Fibroblast of gingiva (primary cell): Measurements from ENCODE around the gene TNFAIP2.

ENCODE experiments used
- DNase-seq: peaks from one replicate; pipeline ENCODE4 v3.0.0-alpha.2; 2011; ENCODE audit warnings: low read depth

The TNFAIP2 gene

DNA sequence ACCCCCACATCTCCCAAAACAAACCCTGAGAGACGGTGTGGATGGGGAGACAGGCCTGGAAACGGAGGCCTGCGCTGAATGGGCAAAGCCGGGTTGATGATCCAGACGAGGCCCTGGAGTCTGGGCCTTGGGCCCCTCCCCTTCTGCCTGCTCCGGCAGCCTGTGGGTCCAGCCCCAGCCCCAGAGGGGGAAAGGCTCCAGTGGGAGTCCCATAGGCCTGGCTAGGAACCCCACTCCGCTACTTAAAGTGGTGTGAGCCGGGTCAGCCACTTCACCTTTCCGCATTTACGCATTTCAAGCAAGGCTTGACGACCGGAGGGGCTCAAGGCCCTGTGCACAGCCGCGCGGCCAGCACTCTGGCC lies 695 bp upstream of the TNFAIP2 start:
- no peak for DNase-seq

DNA sequence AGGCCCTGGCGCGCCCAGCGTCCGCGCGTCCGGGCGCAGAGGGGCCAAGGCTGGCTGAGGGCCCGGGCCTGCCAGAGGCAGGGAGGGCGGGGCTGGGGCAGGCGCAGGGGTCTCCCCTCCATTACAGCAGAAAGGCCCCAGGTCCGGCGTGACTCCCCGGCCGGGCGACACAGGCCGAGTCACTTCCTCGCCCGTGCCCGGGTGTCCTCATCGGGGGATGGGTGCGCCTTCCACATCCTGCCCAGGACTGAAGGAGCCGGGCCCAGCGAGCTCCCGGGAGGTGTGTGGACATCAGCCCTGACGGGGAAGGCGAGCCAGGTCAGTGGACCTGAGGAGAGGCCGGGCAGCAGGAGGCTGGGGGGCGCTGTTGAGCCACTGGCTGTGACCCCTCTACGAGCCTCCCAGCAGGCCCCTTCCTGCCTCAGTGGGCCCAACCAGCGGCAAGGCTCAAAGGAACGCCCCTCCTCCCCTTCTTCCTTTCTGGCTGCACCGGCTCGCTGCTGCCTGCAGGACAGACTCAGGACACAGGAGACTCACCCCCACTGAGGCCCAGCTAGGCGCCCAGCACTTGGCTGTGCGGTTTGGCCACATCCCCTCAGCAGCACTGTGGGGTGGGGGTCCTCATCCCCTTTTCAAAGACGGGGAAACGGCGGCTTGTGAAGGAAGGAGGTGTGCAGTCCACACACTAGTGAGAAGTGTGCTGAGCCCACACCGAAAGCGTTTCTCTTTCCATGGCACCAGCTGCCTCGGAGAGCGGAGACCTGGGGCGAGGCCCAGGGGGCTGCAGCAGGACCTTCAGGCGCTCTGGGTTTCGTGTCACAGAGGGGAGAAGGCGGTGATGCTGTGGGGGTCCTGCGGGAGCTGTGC lies 606 bp downstream of the TNFAIP2 start:
- DNase-seq, result no peak

DNA sequence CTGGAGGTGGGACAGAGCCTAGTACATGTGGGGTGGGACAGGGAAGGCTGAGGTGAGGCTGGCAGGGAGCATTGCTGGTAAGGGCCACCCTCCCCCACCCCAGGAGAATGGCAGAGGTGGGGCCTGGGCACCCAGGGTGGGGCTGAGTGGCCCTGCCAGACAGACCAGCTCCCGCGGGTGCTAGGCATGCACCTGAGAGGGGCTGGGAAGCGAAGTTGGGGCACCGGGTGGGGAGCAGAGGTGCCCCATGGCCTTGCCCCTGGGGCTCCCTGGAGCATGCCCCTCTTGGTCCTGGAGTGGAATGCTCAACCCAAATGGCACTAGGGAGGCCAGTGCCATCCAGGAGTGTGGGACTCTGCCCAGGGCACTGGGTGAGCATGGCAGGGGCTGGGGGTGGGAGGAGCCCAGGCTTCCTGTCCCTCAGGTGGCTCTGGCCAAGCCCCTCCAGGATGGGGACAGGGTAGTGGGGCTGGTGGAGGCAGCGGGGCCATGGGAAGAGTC lies 1.3 kb downstream of the TNFAIP2 start:
- DNase-seq, result no peak

DNA sequence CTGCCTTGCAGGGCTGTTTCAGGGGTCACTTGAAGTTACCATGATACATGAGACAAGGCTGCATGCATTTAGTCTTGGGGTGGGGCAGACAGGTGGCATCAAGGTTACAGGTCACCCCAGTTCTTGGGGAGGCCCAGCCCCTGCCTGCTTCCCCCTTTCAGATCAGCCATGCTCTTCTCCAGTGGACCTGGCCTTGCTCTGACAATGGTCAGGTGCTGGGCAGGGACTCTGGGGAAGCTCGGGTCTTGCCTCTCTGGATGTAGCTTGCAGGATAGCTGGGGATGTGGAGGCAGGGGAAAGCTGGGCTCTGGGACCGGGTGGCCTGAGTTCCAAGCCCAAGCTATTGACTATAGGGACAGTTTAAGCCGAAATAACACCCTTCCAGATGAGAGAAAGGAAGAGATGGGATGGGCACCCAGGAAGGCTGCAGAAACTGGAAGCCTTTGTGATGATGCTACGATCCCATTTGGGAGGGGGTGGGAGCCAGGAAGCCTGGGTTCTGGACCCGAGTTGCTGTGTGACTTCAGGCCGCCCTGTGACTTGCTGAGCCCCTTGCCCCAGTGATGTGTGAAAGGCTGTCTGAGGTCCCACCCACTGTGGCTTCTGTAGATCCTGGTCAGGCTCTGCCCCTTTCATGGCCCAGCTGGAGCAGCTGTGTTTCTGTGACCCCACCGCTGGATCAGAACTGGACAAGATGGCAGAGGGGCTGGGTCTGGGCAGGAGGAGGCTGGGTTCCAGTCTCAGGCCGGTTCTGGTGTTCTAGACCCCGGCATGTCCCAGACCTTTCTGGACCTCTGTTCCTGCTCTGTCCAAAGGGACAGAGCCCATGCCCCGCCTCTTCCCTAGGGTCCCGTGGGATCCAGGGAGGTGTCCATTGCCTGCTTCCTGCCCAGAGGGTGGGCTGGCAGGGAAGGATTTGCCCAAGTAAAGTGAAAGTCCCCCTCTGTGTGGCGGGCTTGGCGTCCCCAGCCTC lies 2.1 kb downstream of the TNFAIP2 start:
- no peak for DNase-seq

DNA sequence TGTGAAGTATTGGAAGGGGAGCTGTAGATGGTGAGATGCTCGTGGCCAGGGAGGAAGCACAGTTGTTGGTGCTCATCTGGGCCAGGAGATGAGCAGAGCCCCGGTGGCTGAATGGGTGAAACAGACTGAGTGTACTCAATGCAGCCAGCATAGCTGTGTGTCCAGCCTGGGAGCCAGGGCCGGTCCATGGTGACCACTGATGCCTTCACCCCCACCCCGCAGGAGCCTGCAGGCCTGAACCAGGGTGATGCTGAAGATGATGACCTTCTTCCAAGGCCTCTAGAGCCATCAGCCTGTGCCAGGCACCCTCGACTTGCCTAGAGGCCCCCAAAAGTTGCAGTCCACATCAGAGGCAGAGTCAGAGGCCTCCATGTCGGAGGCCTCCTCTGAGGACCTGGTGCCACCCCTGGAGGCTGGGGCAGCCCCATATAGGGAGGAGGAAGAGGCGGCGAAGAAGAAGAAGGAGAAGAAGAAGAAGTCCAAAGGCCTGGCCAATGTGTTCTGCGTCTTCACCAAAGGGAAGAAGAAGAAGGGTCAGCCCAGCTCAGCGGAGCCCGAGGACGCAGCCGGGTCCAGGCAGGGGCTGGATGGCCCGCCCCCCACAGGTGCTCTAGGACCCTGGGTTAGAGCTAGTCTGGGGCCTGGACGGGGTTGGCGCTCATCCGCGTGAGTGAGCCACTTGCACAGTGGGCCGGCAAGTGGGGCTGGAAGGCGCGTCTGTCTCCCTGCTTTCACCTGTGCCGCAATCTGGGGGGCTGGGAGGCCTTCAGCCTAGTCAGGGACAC lies 3.0 kb downstream of the TNFAIP2 start:
- no peak for DNase-seq

DNA sequence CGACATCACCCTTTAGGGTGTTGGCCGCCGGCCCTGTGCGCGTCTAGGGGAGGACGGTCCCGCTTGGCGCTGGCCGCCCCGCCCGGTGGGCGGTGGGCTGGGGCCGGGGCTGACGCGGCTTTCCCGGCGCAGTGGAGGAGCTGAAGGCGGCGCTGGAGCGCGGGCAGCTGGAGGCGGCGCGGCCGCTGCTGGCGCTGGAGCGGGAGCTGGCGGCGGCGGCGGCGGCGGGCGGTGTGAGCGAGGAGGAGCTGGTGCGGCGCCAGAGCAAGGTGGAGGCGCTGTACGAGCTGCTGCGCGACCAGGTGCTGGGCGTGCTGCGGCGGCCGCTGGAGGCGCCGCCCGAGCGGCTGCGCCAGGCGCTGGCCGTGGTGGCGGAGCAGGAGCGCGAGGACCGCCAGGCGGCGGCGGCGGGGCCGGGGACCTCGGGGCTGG lies 3.6 kb downstream of the TNFAIP2 start:
- DNase-seq, result no peak

DNA sequence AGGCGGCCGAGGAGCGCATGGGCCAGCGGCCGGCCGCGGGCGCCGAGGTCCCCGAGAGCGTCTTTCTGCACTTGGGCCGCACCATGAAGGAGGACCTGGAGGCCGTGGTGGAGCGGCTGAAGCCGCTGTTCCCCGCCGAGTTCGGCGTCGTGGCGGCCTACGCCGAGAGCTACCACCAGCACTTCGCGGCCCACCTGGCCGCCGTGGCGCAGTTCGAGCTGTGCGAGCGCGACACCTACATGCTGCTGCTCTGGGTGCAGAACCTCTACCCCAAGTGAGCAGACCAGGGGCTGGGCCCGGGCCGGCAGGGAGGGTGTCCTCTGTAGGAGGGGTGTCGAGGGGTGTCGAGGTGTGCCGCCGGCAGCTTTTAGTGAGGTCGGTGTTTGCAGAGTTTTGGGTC lies 4.1 kb downstream of the TNFAIP2 start:
- DNase-seq, result no peak

DNA sequence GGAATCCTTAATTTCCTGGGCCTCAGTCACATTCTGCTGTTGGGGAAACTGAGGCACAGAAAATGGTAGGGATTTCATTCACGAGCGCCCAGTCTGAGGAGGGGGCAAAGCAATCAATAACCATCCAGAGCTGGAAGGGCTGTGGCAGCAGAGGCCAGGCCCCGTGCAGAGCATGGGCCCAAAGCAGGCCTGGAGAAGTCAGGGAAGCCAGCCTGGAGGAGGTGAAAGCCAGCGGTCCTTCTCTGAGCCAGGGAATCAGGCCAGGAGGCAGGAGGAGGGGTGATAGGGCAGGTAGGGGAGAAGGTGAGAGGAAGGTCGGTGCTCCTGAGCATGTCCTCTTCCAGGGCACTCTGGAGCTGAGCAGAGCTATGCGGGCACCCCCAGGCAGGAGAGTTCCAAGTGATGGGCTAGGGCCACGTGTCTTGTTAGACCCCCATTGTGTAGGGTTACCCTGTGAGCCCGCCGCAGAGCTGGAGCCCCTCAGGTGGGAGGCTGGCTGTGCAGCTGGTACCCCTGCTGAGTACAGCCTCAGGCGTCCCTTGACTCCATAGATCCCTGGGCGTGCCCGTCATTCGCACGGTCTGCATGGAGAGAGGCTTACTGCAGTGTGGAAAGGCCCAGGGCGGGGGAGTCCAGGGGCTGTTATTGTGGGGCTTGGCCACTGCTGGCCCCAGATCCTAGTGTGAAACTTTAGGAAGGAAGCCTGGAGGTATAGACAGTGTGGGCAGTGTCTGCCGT lies 4.8 kb downstream of the TNFAIP2 start:
- no peak for DNase-seq

DNA sequence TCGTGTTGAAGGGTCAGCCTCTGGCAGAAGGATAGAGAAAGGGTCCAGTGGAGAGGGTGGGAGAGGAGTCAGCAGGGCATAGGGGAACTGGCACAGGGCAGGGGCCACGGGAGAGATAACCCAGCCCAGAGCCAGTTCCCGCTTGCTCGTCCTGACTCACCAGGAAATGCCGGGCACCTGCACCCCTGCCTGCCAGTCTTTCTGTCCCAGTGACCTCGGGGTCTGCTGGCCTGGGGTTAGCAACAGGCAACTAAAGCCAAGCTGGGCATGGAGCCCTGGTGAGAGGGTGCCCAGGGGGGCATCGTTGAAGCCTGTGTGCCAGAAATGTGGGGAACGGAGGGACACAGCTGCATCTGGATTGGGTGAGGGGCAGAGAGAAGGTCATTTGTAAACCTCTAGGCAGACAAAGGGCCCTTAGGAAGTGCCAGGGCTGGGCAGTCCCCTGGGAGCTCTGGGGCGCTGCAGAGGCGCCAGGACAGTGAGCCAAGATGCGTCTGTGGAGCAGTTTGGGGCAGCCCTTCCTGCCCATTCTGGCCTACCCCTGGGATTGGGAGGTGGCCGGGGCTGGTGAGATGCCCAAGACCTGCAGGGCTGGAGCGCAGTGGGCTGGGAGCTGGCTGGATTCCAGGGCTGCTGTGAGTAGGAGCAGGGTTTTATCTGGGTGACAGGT lies 5.5 kb downstream of the TNFAIP2 start:
- DNase-seq, result no peak

DNA sequence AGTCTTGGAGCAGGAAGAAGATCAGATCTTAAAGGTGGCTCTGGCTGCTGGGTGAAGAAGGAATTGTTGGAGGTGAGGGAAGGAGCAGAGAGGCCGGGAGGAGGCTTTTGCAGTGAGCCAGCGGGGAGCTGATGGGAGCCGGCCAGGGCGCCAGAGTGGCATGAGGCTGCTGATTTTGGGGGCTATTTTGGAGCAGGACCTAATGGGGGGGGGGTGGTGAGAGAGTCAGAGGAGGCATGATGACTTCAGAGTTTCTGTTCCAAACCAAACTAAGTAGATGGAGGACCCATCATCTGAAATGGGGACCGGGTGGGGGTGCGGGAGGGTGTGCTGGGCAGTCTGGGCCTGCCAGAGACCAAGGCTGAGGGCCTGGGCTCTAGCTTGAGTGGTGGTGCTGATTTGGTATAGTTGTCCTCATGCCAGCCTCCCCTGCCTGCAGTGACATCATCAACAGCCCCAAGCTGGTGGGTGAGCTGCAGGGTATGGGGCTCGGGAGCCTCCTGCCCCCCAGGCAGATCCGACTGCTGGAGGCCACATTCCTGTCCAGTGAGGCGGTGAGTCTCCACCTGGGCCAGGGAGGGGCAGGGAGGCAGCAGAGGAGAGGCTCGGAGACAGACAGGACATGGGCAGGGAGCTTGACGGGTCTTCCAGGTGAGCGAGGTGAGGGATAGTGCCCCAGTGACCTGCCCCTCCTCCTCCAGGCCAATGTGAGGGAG lies 6.2 kb downstream of the TNFAIP2 start:
- no peak for DNase-seq

DNA sequence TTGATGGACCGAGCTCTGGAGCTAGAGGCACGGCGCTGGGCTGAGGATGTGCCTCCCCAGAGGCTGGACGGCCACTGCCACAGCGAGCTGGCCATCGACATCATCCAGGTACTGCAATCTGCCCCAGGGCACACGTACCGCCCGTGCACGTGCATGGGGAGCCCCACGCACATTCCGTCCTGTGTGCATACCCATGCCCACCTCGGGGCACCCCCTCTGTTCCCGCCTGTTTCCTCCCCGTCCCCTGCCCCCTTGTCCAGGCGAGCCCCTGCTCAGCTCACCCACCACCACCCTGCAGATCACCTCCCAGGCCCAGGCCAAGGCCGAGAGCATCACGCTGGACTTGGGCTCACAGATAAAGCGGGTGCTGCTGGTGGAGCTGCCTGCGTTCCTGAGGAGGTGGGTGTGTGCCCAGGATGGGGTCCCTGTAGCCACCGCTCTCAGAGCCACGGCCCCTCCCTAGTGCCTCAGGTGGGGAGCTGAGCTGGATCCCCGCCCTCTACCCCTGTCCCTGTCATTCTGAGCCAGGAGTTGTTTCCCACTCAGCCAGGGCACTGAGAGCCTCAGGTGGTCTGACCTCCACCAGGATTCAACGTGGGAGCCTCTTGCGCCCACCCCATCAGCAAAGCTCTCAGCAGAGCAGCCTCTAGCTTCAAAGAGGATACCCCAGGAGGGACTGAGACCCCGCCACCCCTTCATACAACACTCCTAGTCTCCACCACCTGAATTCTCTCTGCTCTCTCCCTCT lies 6.9 kb downstream of the TNFAIP2 start:
- no peak for DNase-seq

DNA sequence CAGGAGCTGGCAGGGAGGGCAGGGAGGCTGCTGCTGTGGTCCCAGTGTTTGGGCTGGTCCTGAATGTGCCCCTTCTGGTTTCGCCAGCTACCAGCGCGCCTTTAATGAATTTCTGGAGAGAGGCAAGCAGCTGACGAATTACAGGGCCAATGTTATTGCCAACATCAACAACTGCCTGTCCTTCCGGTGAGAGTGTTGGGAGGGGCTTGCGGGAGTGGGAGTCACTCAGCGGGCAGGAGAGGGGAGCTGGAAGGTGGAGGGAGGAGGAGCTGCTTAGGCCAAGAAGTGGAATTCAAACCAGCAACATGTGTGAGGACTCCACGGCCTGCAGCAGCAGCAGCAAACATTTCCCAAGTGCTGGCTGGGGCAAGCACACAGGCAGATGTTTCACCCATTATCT lies 7.7 kb downstream of the TNFAIP2 start:
- DNase-seq, result peak; percentile 77

DNA sequence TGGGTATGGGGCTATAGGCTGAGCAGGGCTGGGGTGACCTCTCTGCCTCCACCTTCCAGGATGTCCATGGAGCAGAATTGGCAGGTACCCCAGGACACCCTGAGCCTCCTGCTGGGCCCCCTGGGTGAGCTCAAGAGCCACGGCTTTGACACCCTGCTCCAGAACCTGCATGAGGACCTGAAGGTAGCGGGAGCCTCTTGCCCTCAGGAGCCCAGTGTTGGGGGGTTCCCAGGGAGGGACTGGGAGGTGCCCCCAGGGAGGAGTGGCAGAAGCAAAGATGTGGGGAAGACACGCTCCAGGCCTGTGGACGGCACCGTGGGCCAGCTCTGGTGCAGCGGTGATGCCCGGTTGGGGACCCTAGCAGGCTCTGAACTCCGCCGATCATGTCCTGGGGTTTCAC lies 8.3 kb downstream of the TNFAIP2 start:
- no peak for DNase-seq

DNA sequence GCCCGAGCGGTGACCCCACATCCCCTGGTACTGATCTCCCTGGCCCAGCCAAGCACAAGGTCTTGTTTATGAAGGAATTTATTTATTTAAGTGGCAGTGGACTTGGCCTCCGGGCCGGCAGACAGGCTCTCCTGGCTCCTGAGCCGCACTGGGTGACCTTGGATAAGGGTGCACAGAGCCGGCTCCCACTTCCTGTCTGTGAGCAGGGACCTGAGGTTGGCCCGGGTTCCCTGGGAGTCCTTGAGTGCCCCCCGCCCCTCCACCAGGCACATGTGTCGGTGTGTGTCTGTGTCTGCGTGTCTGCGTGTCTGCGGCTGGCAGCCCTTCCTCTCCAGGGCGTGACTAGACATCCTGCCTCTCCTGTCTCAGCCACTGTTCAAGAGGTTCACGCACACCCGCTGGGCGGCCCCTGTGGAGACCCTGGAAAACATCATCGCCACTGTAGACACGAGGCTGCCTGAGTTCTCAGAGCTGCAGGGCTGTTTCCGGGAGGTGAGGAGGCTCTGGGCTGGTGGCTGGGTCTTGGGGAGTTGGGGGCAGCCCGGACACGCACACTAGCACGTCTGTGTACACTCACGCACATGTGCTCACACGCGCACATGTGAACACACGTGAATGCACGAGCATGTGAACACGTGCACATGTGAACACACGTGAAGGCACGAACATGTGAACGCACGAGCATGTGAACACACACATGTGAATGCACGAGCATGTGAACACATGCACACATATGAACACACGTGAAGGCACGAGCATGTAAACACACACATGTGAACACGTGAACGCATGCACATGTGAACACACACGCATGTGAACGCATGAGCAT lies 9.3 kb downstream of the TNFAIP2 start:
- DNase-seq, result no peak

DNA sequence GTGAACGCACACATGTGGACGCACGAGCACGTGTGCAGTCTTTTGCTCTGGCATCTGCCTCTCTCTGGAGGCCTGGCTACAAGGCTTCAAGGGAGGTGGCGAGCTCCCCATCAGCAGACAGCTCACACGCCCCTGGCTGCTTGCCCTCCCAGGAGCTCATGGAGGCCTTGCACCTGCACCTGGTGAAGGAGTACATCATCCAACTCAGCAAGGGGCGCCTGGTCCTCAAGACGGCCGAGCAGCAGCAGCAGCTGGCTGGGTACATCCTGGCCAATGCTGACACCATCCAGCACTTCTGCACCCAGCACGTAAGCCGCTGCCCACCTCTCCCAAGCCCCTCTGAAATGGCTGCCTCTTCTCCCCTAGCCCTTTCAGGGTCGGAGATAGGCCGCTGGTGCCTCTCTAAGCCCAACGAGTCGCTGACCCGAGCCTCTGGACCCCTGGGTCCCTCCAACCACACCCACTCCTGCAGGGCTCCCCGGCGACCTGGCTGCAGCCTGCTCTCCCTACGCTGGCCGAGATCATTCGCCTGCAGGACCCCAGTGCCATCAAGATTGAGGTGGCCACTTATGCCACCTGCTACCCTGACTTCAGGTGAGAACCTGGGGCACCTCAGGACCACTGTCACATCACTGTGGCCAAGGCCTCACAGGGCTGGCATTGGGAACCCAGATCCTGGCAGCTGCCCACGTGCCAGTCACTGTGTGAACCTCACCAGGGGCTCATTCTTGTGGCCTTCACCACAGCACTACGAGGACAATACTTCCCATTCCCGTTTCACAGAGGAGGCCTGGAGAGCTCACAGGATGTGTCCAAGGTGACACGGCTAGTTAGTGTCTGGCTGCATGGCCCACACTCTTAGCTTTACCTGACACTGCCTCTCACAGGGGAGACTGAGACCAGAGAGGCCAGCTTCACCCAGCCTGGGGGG lies 10.2 kb downstream of the TNFAIP2 start:
- DNase-seq, result no peak

DNA sequence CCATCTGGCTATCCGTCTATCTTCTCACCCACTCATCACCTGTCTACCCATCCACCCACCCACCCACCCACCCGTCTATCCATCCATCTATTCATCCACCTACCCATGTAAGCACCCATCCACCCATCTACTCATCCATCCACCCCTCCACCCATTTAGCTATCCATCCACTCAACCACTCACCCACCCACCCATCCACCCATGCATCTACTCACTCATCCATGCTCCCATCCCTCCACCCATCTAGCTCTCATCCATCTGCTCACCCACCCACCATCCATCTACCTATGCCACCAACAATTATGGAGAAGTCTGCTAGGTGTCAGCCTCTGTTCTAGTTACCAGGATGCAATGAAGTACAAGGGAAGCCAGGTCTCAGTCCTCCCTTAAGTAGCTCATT lies 11.1 kb downstream of the TNFAIP2 start:
- no peak for DNase-seq

DNA sequence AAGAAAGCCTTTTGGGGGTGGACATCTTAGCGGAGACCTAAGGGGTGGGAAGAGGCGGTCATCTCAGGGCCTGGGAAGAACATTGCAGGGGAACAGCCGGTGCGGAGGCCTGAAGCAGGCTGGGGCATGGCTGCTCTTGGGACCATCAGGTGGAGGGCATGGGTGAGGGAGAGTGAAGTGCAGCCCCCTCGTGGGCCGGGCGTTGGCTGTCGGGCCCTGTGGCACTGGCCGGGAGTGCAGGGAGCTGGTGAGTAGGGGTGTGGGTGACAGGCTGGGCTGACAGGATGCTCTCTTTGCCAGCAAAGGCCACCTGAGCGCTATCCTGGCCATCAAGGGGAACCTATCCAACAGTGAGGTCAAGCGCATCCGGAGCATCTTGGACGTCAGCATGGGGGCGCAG lies 11.7 kb downstream of the TNFAIP2 start:
- DNase-seq, result no peak
